GM18499 (cell line): ENCODE results near the gene TTC21B.
"Not testable (repeated sequence)": the region's sequence is repeated elsewhere in the genome, so short reads cannot be mapped to it uniquely, and the experiment has no call there.

Experiments
- ATAC-seq: cut with Tn5 transposase; IDR thresholded peaks from one replicate; pipeline ENCODE4 v1.9.1; 2021; ENCODE audit warnings: moderate number of reproducible peaks; ENCODE audit not compliant: insufficient read depth, unreplicated experiment

The TTC21B gene

GRCh38 chr2:165953655-165954606, at the start of gene TTC21B:
Gene TTC21B, minus strand, starts transcription at chr2:165953776. Its CDS starts 71 bp downstream, at chr2:165953705.
- peak; percentile 83 for ATAC-seq

GRCh38 chr2:166000401-166000800, 46.8 kb upstream of the TTC21B start:
- ATAC-seq: no peak

GRCh38 chr2:165990846-165991245, 37.3 kb upstream of the TTC21B start:
- no peak for ATAC-seq

GRCh38 chr2:165989851-165990250, 36.3 kb upstream of the TTC21B start:
- ATAC-seq: no peak

- no peak for ATAC-seq
Observed at GRCh38 chr2:165985120-165985519, 31.5 kb upstream of the TTC21B start.

- ATAC-seq: not testable (repeated sequence)
Observed at GRCh38 chr2:165972161-165972560, 18.6 kb upstream of the TTC21B start.

GRCh38 chr2:165970663-165971062, 17.1 kb upstream of the TTC21B start:
- ATAC-seq: no peak

- ATAC-seq: no peak
Observed at GRCh38 chr2:165969227-165969626, 15.7 kb upstream of the TTC21B start.

- ATAC-seq: no peak
Observed at GRCh38 chr2:165967746-165968145, 14.2 kb upstream of the TTC21B start.

- ATAC-seq: no peak
Observed at GRCh38 chr2:165961818-165962217, 8.2 kb upstream of the TTC21B start.

GRCh38 chr2:165959371-165959770, 5.8 kb upstream of the TTC21B start:
- ATAC-seq: no peak

GRCh38 chr2:165958313-165958960, 4.9 kb upstream of the TTC21B start:
- ATAC-seq: no peak

GRCh38 chr2:165957030-165957675, 3.6 kb upstream of the TTC21B start:
- no peak for ATAC-seq

- ATAC-seq: peak; percentile 10
Observed at GRCh38 chr2:165953306-165953654, 296 bp downstream of the TTC21B start.

- no peak for ATAC-seq
Observed at GRCh38 chr2:165952741-165953211, 800 bp downstream of the TTC21B start.

- no peak for ATAC-seq
Observed at GRCh38 chr2:165952085-165952484, 1.5 kb downstream of the TTC21B start.

- no peak for ATAC-seq
Observed at GRCh38 chr2:165950438-165950837, 3.1 kb downstream of the TTC21B start.

- ATAC-seq: no peak
Observed at GRCh38 chr2:165941827-165942226, 11.7 kb downstream of the TTC21B start.

- no peak for ATAC-seq
Observed at GRCh38 chr2:165938237-165938636, 15.3 kb downstream of the TTC21B start.

- ATAC-seq: no peak
Observed at GRCh38 chr2:165933211-165933910, 20.2 kb downstream of the TTC21B start.
